WTC11 (cell line): ENCODE results near the gene SMYD4. TPM values are rescaled to one million over a fixed set of nuclear protein-coding genes. Genes with fewer than 3 reads are reported as not detected.

Source experiments
- ATAC-seq: fragments of 200-7000 bp; cut with Tn5 transposase; 2 replicates; pipeline ENCODE4 v1.10.0; 2021; ENCODE audit warnings: mild to moderate bottlenecking, moderate library complexity
- CTCF ChIA-PET: fragments of 300-600 bp; sonication (Branson Sonifier 250); formaldehyde crosslinking; loops from one replicate; lab custom pipeline; 2021; ENCODE audit warnings: antibody characterized with exemption; lab: Charles Lee
- POLR2A ChIA-PET: fragments of 350-600 bp; sonication (Branson Sonifier 250); formaldehyde crosslinking; loops from one replicate; lab custom pipeline; 2021; ENCODE audit warnings: antibody characterized with exemption; lab: Charles Lee
- DNase-seq: peaks from one replicate; pipeline ENCODE4 v3.0.0; 2021; ENCODE audit warnings: low spot score
- H3K27ac Mint-ChIP-seq: 2 replicates; pipeline ENCODE4 v1.8.0; 2021; ENCODE audit warnings: mixed read lengths
- H3K27me3 Mint-ChIP-seq: 2 replicates; pipeline ENCODE4 v1.8.0; 2021; ENCODE audit warnings: low read depth, mild to moderate bottlenecking, moderate library complexity, mixed read lengths
- H3K36me3 Mint-ChIP-seq: 2 replicates; pipeline ENCODE4 v1.8.0; 2021; ENCODE audit warnings: mixed read lengths
- H3K4me1 Mint-ChIP-seq: 2 replicates; pipeline ENCODE4 v1.8.0; 2022; ENCODE audit warnings: mixed read lengths
- H3K4me3 Mint-ChIP-seq: 2 replicates; pipeline ENCODE4 v1.8.0; 2021; ENCODE audit warnings: mild to moderate bottlenecking, moderate library complexity, mixed read lengths
- H3K9me3 Mint-ChIP-seq: 2 replicates; pipeline ENCODE4 v1.8.0; 2021; ENCODE audit warnings: mixed read lengths
- ETV6 ChIP-seq: sonication (generic); formaldehyde crosslinking; IDR thresholded peaks from 2 replicates; pipeline ENCODE4 v1.8.1; 2022; ENCODE audit warnings: mild to moderate bottlenecking, missing genetic modification reagents
- FOXP1 ChIP-seq: sonication (generic); formaldehyde crosslinking; IDR thresholded peaks from 2 replicates; pipeline ENCODE4 v1.8.0; 2022; ENCODE audit warnings: missing genetic modification reagents, mild to moderate bottlenecking, moderate library complexity, borderline replicate concordance
- GTF2I ChIP-seq: fragments of 250-450 bp; sonication (Bioruptor Pico); conservative IDR thresholded peaks from 2 replicates; pipeline ENCODE4 v1.4.0; 2021; ENCODE audit warnings: mild to moderate bottlenecking
- KAT7 ChIP-seq: sonication (generic); formaldehyde crosslinking; IDR thresholded peaks from 2 replicates; pipeline ENCODE4 v1.8.1; 2023; ENCODE audit warnings: missing genetic modification reagents, mild to moderate bottlenecking, borderline replicate concordance
- NR2C2 ChIP-seq: sonication (generic); formaldehyde crosslinking; IDR thresholded peaks from 2 replicates; pipeline ENCODE4 v1.8.0; 2022; ENCODE audit warnings: mild to moderate bottlenecking, missing genetic modification reagents
- RELA ChIP-seq: sonication (generic); formaldehyde crosslinking; IDR thresholded peaks from 2 replicates; pipeline ENCODE4 v1.8.1; 2022; ENCODE audit warnings: missing genetic modification reagents, mild to moderate bottlenecking, borderline replicate concordance
- ZBTB21 ChIP-seq: sonication (generic); formaldehyde crosslinking; IDR thresholded peaks from 2 replicates; pipeline ENCODE4 v1.8.1; 2023; ENCODE audit warnings: mild to moderate bottlenecking, missing genetic modification reagents, borderline replicate concordance
- ZNF263 ChIP-seq: sonication (generic); formaldehyde crosslinking; IDR thresholded peaks from 2 replicates; pipeline ENCODE4 v1.8.1; 2022; ENCODE audit warnings: low read depth, mild to moderate bottlenecking, moderate library complexity, missing genetic modification reagents
- ZNF416 ChIP-seq: fragments of 250-450 bp; sonication (Bioruptor Pico); IDR thresholded peaks from 2 replicates; pipeline ENCODE4 v1.9.0; 2021; ENCODE audit warnings: mild to moderate bottlenecking, inconsistent platforms
- ZNF423 ChIP-seq: fragments of 250-450 bp; sonication (Bioruptor Pico); IDR thresholded peaks from 2 replicates; pipeline ENCODE4 v2.1.2; 2022; ENCODE audit warnings: mild to moderate bottlenecking, moderate library complexity
- total RNA-seq: library from RNA; stranded (reverse); gene quantifications from 3 replicates; pipeline ENCODE4 v1.2.3, GENCODE V29; 2021
- TF ChIP-seq, protein P1 (sequence below): sonication (generic); formaldehyde crosslinking; conservative IDR thresholded peaks from 2 replicates; pipeline ENCODE4 v1.8.1; 2023; ENCODE audit warnings: mild to moderate bottlenecking, low read depth, missing genetic modification reagents, moderate library complexity
- TF ChIP-seq, protein P2 (sequence below): sonication (generic); formaldehyde crosslinking; IDR thresholded peaks from 2 replicates; pipeline ENCODE4 v1.8.1; 2023; ENCODE audit warnings: mild to moderate bottlenecking, missing genetic modification reagents
- TF ChIP-seq, protein P3 (sequence below): sonication (generic); formaldehyde crosslinking; IDR thresholded peaks from 2 replicates; pipeline ENCODE4 v1.8.1; 2023; ENCODE audit warnings: mild to moderate bottlenecking, missing genetic modification reagents
- TF ChIP-seq, protein P4 (sequence below): sonication (generic); formaldehyde crosslinking; IDR thresholded peaks from 2 replicates; pipeline ENCODE4 v1.8.1; 2022; ENCODE audit warnings: low read depth, mild to moderate bottlenecking, moderate library complexity, missing genetic modification reagents, borderline replicate concordance
- TF ChIP-seq, protein P5 (sequence below): sonication (generic); formaldehyde crosslinking; IDR thresholded peaks from 2 replicates; pipeline ENCODE4 v1.8.0; 2022; ENCODE audit warnings: mild to moderate bottlenecking, missing genetic modification reagents

Gene SMYD4
- total RNA-seq, 1 experiment from 2014 or later, result 24.1 TPM

DNA sequence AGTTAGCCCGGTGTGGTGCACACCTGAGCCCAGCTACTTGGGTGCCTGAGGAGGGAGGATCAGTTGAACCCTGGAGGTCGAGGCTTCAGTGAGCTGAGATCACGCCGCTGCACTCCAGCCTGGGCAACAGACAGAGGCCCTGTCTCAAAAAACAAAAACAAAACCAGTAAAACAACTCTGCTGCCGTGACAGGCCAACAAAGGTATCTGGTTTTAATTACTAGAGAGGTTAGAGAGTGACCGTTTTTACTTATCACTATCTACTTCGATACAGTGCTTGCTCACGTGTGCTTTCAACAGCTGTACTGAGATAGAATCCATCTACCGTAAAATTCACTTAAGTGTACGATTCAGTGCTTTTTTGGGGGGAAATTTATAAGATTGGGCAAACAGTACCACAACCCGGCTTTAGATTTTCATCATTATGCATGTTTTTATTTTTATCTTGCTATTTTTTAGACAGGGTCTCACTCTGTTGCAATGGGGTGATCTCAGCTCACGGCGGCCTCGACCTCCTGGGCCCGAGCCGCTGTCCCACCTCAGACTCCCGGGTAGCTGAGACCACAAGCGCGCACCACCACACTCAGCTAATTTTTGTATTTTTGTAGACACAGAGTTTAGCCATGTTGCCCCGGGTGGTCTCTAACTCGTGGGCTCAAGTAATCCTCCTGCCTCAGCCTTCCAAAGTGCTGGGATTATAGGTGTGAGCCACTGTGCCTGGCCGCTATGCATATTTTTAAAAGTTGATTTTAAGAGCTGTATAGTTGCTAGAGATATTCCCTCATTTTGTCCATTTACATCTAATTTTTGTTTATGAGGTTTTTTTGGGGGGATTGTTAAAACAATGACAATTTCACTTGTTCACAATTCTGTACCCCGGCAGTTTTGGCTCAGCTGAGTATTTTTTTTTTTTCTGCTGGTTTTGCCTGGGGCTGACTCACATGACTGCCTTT lies 36.9 kb downstream of the SMYD4 start (continued):
- TF ChIP-seq, protein P1, sequence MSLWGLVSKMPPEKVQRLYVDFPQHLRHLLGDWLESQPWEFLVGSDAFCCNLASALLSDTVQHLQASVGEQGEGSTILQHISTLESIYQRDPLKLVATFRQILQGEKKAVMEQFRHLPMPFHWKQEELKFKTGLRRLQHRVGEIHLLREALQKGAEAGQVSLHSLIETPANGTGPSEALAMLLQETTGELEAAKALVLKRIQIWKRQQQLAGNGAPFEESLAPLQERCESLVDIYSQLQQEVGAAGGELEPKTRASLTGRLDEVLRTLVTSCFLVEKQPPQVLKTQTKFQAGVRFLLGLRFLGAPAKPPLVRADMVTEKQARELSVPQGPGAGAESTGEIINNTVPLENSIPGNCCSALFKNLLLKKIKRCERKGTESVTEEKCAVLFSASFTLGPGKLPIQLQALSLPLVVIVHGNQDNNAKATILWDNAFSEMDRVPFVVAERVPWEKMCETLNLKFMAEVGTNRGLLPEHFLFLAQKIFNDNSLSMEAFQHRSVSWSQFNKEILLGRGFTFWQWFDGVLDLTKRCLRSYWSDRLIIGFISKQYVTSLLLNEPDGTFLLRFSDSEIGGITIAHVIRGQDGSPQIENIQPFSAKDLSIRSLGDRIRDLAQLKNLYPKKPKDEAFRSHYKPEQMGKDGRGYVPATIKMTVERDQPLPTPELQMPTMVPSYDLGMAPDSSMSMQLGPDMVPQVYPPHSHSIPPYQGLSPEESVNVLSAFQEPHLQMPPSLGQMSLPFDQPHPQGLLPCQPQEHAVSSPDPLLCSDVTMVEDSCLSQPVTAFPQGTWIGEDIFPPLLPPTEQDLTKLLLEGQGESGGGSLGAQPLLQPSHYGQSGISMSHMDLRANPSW (CRISPR knock-in tag), result no peak
- TF ChIP-seq, protein P2, sequence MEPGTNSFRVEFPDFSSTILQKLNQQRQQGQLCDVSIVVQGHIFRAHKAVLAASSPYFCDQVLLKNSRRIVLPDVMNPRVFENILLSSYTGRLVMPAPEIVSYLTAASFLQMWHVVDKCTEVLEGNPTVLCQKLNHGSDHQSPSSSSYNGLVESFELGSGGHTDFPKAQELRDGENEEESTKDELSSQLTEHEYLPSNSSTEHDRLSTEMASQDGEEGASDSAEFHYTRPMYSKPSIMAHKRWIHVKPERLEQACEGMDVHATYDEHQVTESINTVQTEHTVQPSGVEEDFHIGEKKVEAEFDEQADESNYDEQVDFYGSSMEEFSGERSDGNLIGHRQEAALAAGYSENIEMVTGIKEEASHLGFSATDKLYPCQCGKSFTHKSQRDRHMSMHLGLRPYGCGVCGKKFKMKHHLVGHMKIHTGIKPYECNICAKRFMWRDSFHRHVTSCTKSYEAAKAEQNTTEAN, result no peak
- TF ChIP-seq, protein P3, sequence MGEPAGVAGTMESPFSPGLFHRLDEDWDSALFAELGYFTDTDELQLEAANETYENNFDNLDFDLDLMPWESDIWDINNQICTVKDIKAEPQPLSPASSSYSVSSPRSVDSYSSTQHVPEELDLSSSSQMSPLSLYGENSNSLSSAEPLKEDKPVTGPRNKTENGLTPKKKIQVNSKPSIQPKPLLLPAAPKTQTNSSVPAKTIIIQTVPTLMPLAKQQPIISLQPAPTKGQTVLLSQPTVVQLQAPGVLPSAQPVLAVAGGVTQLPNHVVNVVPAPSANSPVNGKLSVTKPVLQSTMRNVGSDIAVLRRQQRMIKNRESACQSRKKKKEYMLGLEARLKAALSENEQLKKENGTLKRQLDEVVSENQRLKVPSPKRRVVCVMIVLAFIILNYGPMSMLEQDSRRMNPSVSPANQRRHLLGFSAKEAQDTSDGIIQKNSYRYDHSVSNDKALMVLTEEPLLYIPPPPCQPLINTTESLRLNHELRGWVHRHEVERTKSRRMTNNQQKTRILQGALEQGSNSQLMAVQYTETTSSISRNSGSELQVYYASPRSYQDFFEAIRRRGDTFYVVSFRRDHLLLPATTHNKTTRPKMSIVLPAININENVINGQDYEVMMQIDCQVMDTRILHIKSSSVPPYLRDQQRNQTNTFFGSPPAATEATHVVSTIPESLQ (CRISPR knock-in tag), result no peak
- TF ChIP-seq, protein P4, sequence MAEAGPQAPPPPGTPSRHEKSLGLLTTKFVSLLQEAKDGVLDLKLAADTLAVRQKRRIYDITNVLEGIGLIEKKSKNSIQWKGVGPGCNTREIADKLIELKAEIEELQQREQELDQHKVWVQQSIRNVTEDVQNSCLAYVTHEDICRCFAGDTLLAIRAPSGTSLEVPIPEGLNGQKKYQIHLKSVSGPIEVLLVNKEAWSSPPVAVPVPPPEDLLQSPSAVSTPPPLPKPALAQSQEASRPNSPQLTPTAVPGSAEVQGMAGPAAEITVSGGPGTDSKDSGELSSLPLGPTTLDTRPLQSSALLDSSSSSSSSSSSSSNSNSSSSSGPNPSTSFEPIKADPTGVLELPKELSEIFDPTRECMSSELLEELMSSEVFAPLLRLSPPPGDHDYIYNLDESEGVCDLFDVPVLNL (CRISPR knock-in tag), result no peak
- TF ChIP-seq NR2C2 (CRISPR knock-in tag), result no peak
- TF ChIP-seq ZNF416 (CRISPR knock-in tag), result no peak

DNA sequence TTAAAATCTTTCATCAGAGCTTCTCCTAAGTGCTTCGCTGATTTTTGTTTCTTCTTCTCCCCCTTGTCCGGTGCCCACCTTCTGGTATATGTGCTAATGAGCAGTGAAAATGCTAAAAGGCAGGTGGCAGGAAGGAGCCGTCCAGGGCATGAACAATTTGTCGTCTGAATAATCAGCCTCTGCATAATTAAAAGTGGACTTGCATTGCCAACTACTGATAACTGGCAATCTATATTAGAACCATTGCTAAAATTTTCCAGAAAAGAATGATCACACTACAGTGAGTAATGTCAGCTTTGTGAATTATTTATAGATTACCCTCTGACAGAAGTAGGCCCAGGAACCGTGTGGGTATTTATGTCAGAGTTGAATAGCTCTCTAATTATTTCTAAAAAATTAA lies 39.8 kb downstream of the SMYD4 start:
- Mint-ChIP-seq H3K36me3 (peaks cover 28% of the 10 kb centered on the region), H3K9me3 (no peaks in the 10 kb centered on the region), H3K27me3 (no peaks in the 10 kb centered on the region), H3K27ac (no peak overlapping the region), H3K4me1 (no peaks in the 10 kb centered on the region), H3K4me3 (no peak overlapping the region)
- ATAC-seq (no peak), DNase-seq (no peak)
- CTCF ChIA-PET, result interaction anchor here (0.6 kb wide), 1 partner anchor 120 kb away, joined by 3 read pairs; no protein-coding TSS in a partner anchor
- TF ChIP-seq RELA (CRISPR knock-in tag), result no peak
- TF ChIP-seq ETV6 (CRISPR knock-in tag), result no peak
- TF ChIP-seq ZBTB21 (CRISPR knock-in tag), result no peak
- TF ChIP-seq FOXP1 (CRISPR knock-in tag), result no peak
- no peak for TF ChIP-seq ZNF263 (CRISPR knock-in tag)
- TF ChIP-seq, protein P5, sequence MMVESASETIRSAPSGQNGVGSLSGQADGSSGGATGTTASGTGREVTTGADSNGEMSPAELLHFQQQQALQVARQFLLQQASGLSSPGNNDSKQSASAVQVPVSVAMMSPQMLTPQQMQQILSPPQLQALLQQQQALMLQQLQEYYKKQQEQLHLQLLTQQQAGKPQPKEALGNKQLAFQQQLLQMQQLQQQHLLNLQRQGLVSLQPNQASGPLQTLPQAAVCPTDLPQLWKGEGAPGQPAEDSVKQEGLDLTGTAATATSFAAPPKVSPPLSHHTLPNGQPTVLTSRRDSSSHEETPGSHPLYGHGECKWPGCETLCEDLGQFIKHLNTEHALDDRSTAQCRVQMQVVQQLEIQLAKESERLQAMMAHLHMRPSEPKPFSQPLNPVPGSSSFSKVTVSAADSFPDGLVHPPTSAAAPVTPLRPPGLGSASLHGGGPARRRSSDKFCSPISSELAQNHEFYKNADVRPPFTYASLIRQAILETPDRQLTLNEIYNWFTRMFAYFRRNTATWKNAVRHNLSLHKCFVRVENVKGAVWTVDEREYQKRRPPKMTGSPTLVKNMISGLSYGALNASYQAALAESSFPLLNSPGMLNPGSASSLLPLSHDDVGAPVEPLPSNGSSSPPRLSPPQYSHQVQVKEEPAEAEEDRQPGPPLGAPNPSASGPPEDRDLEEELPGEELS (CRISPR knock-in tag), result no peak
- TF ChIP-seq ZNF423 (CRISPR knock-in tag), result no peak
- TF ChIP-seq KAT7 (CRISPR knock-in tag), result no peak
- no peak for TF ChIP-seq GTF2I
- POLR2A ChIA-PET, result no interaction called here
